ENCODE results near the gene HOXB4. TPM values are rescaled to one million over a fixed set of nuclear protein-coding genes. Genes with fewer than 3 reads are reported as not detected.

HOXB4 gene
- total RNA-seq, 4 donors from 2014 or later = 0.98 to 2.8 (median 2.0) TPM

GRCh38 chr17:48556229-48556575 is 21.9 kb downstream of the HOXB4 start:
- TF ChIP-seq, protein P1, sequence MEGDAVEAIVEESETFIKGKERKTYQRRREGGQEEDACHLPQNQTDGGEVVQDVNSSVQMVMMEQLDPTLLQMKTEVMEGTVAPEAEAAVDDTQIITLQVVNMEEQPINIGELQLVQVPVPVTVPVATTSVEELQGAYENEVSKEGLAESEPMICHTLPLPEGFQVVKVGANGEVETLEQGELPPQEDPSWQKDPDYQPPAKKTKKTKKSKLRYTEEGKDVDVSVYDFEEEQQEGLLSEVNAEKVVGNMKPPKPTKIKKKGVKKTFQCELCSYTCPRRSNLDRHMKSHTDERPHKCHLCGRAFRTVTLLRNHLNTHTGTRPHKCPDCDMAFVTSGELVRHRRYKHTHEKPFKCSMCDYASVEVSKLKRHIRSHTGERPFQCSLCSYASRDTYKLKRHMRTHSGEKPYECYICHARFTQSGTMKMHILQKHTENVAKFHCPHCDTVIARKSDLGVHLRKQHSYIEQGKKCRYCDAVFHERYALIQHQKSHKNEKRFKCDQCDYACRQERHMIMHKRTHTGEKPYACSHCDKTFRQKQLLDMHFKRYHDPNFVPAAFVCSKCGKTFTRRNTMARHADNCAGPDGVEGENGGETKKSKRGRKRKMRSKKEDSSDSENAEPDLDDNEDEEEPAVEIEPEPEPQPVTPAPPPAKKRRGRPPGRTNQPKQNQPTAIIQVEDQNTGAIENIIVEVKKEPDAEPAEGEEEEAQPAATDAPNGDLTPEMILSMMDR (IDR thresholded peaks at IDR 0.05; ENCODE audit: low read depth) = no peak

GRCh38 chr17:48555258-48556228 is 22.6 kb downstream of the HOXB4 start:
- TF ChIP-seq, protein P1 (IDR thresholded peaks at IDR 0.05; ENCODE audit: low read depth) = no peak

DNA sequence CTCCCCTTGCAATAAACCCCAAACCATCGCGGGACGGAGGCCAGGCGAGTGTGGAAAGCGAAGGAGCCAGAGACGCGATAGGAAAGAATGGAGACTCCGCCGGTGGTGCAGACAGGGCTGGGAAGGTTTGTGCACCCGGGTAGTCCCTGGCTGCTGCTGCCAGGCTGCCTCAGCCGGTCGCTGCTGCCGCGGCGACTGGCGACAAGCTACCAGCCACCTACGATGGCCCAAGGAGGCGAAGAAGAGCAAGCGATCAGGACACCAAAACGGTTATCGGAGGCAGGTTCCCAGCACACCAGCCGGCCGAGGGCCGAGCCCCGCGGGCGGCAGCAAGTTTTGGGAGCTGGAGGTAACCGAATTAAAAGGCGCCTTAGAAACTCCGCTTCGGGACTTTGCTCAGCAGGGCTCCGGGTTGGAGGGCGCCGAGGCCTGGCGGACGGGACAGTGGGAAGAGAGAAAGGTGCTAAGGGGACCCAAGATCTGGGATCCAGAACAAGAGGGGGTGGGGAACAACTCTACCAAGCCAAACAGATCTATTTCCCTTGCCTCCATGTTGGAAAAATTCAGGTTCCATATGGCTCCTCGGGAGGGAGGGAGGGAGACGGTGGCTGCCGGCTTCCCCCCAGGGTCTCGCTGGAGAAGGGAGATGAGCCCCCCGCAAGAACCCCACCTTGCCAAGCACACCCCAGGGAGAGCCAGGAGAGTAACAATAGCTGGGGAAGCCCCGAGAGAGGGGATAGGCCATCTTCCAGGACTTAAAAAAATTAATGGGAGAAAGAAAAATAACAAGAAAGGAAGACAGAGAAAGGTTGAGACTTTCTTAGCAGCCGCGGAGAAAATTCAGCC is 23.5 kb downstream of the HOXB4 start:
- TF ChIP-seq, protein P1 (IDR thresholded peaks at IDR 0.05; ENCODE audit: low read depth) = no peak

DNA sequence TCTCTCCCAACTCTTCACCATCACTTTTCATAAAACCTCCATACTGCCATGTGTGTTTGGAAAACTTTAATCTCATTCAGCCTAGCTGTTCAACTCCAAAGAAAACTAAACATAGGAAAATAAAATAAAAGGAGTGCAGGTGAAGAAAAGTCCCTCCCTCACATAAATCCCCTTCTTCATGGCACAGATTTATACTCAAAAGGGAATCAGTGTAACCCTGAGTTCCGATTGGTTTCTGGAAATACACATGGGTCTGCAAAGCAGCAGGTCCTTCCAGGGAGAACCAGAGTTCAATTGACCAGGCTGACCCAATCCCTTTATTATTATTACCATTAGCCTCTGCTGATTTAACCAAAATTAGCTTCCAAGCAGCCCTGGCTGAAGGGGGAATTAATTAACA is 24.3 kb downstream of the HOXB4 start:
- TF ChIP-seq, protein P1 (IDR thresholded peaks at IDR 0.05; ENCODE audit: low read depth) = no peak

DNA sequence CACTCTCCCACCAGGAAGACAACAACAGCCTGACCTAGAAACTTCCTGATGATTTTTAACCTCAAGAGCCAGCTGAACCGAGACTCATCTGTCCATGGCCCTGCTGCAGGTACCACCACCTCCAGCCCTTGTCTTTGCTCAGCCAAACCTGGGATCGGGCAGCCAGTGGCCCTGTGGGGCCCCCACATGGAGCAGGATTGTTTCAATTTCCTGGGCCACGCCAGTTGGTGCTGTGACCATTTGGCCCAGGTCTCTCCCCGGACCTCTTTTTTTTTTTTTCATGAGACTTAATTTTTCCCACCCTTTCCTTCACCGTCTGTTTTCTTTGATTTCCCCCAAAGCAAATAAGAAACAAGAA is 25.0 kb downstream of the HOXB4 start:
- TF ChIP-seq, protein P1 (IDR thresholded peaks at IDR 0.05; ENCODE audit: low read depth) = no peak

DNA sequence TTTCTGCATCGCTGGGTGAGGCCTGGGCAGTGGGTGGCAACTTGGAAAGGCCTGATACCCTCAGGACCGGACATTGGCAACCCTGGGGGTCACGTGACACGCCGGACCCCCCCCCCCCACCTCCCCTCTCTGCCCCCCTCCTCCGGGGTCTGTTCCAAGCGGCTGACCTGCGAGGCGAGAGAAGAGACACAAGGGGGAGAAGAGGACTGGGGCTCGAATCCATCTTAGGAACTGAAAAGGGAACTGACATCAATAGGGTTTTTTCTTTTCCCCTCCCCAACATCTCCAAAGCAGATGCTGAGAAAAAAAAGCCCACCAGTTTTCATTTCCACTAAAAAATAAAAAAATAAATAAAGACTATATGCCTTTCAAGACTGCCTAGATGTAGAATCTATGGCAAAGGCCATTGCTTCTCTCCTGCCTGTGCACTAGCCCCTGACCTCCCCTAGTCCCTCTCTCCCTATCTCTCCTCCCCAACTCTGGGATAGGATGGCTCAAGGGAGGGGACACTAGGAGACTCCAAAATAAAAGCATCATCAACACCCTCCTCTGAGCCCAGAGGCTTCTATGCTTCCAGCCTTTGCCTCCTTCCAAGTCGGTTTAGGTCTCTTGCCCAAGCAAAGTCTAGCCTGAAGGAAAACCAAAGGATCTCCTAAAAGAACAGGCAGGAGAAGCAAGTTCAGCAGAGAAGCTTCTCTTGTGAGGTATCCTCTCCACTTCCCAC is 25.5 kb downstream of the HOXB4 start:
- TF ChIP-seq, protein P1 (IDR thresholded peaks at IDR 0.05; ENCODE audit: low read depth) = no peak
